Measurements from ENCODE around the gene KHDRBS2. TPM values are rescaled to one million over a fixed set of nuclear protein-coding genes. Genes with fewer than 3 reads are reported as not detected.
A peak's percentile ranks its signal among the peaks of the same experiment; 100 is the strongest.

Gene KHDRBS2
- total RNA-seq, 1 experiment from 2014 or later, result 2.7 TPM

GRCh38 chr6:61682562-61682961 is 603.5 kb downstream of the KHDRBS2 start:
- peaks cover 0 to 11% (median 8%) of the 10 kb centered on the region in 3 experiments; a peak in 4 of 7 replicates for H3K36me3 Mint-ChIP-seq (ENCODE audit: insufficient read depth in 1 of 3, low read depth in 3 of 3)
- H4K20me1 ChIP-seq (ENCODE audit: control insufficient read depth, insufficient read depth, insufficient read length), result no peaks in the 10 kb centered on the region
- no peaks in the 10 kb centered on the region for H3K79me2 ChIP-seq (ENCODE audit: insufficient read depth, low read length)
- no peak for TF ChIP-seq CTCF (conservative IDR thresholded peaks at IDR 0.05)
- no peak overlapping the region for H2BK120ac ChIP-seq (ENCODE audit: low read depth, low read length, poor library complexity, severe bottlenecking)
- no peaks in the 10 kb centered on the region for H3K79me1 ChIP-seq (ENCODE audit: insufficient read depth, low read depth, low read length, poor library complexity, severe bottlenecking)
- H3T11ph ChIP-seq (ENCODE audit: low read length), result no peak overlapping the region
- peak overlapping the region; percentile 84 for H3K27ac ChIP-seq (ENCODE audit: insufficient read length, low read depth, low read length)
- no peak for DNase-seq
- H3K4me1 Mint-ChIP-seq, result peaks cover 28 to 39% of the 10 kb centered on the region in 2 experiments
- H2AFZ ChIP-seq (ENCODE audit: low read length), result no peak overlapping the region
- H3K27me3 ChIP-seq (ENCODE audit: insufficient read depth, low read length), result no peaks in the 10 kb centered on the region
- no peak overlapping the region for H2BK12ac ChIP-seq (ENCODE audit: insufficient read length, low read depth, low read length)
- no peak overlapping the region for H2BK15ac ChIP-seq (ENCODE audit: low read depth, low read length)
- no peak overlapping the region for H3K4me3 Mint-ChIP-seq
- no peak overlapping the region for H3K18ac ChIP-seq (ENCODE audit: insufficient read length, low read depth, low read length)
- H2BK20ac ChIP-seq (ENCODE audit: low read depth, low read length, poor library complexity, severe bottlenecking), result no peak overlapping the region
- H3K56ac ChIP-seq (ENCODE audit: insufficient read length, low read depth, low read length), result no peak overlapping the region
- no peak overlapping the region for H3K9ac ChIP-seq (ENCODE audit: extremely low read depth, insufficient read length, low read length)
- H3K27me3 Mint-ChIP-seq (ENCODE audit: low read depth), result no peaks in the 10 kb centered on the region
- no peak overlapping the region for H3K4ac ChIP-seq (ENCODE audit: low read depth, low read length)
- no peak overlapping the region for H3K4me2 ChIP-seq (ENCODE audit: insufficient read depth, insufficient read length, low read length)
- whole genome bisulfite sequencing (ENCODE audit: extremely low coverage, insufficient read length, low lambda C conversion rate), result no CpG with 5 or more reads among the region's 2 CpGs
- H3K4me1 ChIP-seq (ENCODE audit: insufficient read depth, low read length), result no peaks in the 10 kb centered on the region; the same call in 1 of the 2 replicates
- H3K9me3 Mint-ChIP-seq, result peaks cover 0 to 2% of the 10 kb centered on the region in 2 experiments; a peak in 2 of 5 replicates
- no peak overlapping the region for H4K91ac ChIP-seq (ENCODE audit: insufficient read length, low read depth, low read length)
- no peaks in the 10 kb centered on the region for H3K9me3 ChIP-seq (ENCODE audit: control insufficient read depth, low read depth, low read length)
- no peak overlapping the region for H3K14ac ChIP-seq (ENCODE audit: insufficient read depth, low read length)
- no peak overlapping the region for H4K5ac ChIP-seq (ENCODE audit: insufficient read length, low read depth, low read length)
- peak overlapping the region; percentile 47 to 86 (median 79); a peak in 6 of 7 replicates for H3K27ac Mint-ChIP-seq
- no peak overlapping the region for H3K23ac ChIP-seq (ENCODE audit: insufficient read length, low read depth, low read length)
- H2AK5ac ChIP-seq (ENCODE audit: insufficient read length, low read length), result no peak overlapping the region
- H2BK5ac ChIP-seq (ENCODE audit: insufficient read length, low read length), result no peak overlapping the region
- no peak overlapping the region for H4K8ac ChIP-seq (replicated peaks; ENCODE audit: insufficient read length, low read depth, low read length)
- no peaks in the 10 kb centered on the region for H3K23me2 ChIP-seq (ENCODE audit: insufficient read length, low read depth, low read length, poor library complexity, severe bottlenecking)

All from H9 (cell line).